ENCODE data around the gene CUEDC1. TPM values are rescaled to one million over a fixed set of nuclear protein-coding genes. Genes with fewer than 3 reads are reported as not detected.

The CUEDC1 gene
- total and polyA plus RNA-seq, 2 of the 13 experiments (the other 11 are each of a cell fraction or from before 2014, with no cell fraction given) = 7.4 to 12.9 TPM

DNA sequence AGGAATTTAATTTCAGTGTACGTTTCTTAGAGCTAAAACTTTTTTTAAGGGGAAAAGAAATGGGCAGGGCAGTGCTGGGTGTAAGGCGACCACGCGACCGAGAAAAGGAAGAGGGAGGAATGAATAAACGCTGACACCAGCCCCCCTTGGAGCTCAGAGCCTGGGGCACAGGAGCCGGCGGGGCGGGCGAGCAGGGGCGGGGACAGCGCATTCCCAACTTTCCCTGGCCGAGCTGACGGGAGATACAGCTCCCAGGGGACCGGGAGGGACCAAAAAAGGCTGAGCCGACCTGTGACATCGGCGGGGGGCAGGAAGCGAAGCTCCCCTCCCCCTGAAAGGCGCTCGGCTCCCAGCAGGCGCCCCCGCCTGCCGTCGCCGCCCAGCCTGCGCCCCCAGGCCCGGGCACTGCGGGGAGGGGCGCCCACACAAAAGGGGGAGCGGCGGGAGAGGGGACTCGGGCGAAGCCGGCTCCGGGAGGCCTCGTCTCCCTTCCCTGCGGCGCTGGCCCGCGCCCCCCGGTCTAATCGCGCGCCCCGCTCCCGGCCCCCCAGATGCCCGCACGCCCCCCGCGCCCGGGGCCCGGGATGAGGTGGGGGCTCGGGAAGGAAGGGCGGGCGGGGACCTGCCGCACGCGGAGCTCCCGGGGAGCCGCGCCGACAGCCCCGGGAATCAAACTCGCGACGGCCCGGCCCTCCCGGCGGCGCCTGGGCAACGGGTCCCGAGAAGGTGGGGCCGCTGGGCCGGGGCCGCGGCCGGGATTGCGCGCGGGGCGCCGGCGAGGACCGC, 622 bp downstream of the CUEDC1 start (continued):
- TF ChIP-seq ZNF142 (CRISPR knock-in tag; IDR thresholded peaks at IDR 0.05) (0 out of 2 replicates have a peak, but pooled peaks have one; percentile 29), ZNF432 (CRISPR knock-in tag; IDR thresholded peaks at IDR 0.05; ENCODE audit: borderline replicate concordance) (no peak), HOXA9 (CRISPR knock-in tag; IDR thresholded peaks at IDR 0.05; ENCODE audit: borderline replicate concordance) (no peak)

Measured in HepG2 (cell line).